H1 (cell line): Measurements from ENCODE around the gene TSPAN17. TPM values are rescaled to one million over a fixed set of nuclear protein-coding genes. Genes with fewer than 3 reads are reported as not detected.

Source experiments
- polyA plus RNA-seq, 7 experiments: library from polyadenylated mRNA; depleted of rRNA in 3 of 7; stranded (reverse) in 5 of 7; unstranded in 2 of 7; fragments of >200 nt in 5 of 7; fragments of 200-250 nt in 2 of 7; gene quantifications; 1 replicate in 5 of 7; 2 replicates in 1 of 7; 4 replicates in 1 of 7; pipeline versions ENCODE4 v1.2.1 to v1.2.3, GENCODE V29; 2011 to 2013; ENCODE audit warnings: missing spikeins in 2 of 7, mixed read lengths in 2 of 7
- total RNA-seq: library from RNA; stranded (reverse); fragmentation: NEBNext Ultra II Directional; extraction: Animal tissue kit (Norgen Biotek cat#: 25700); gene quantifications from 2 replicates; pipeline ENCODE4 v1.2.1, GENCODE V29; 2021
- TF ChIP-seq, protein P1 (sequence below): fragments of 300-600 bp; sonication (generic); IDR thresholded peaks from 2 replicates; pipeline ENCODE4 v1.7.1; 2012; ENCODE audit warnings: low read length, moderate library complexity, mild to moderate bottlenecking, inconsistent platforms; ENCODE audit not compliant: insufficient replicate concordance

The TSPAN17 gene
- total and polyA plus RNA-seq, 2 of the 8 experiments (the other 6 are each of a cell fraction or from before 2014, with no cell fraction given), result 41.5 to 53.7 TPM

DNA sequence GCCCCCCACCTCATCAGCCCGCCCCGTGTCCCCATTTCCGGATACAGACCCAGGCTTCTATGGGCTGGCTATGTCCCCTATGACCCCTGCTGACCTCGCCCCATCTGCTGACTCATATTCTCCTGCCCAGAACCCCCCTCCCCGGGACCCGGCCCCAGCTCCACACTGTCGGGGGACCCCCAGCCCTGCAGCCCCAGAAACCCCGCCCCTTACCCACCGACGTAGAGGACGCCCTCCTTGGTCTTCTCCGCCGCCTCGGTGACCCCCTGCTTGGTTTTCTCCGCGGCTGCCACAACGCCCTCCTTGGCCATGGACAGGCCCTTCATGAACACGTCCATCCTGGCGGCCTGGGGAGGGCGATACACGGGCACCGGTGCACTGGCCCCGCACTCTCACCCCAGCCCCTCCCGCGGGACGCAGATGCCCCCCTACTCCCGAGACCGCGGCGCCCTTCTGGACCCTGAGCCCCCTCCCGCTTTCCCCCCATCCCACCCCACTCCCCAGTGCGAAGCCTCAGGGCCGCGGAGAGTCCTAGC, 17.9 kb upstream of the TSPAN17 start (continued):
- TF ChIP-seq, protein P1, sequence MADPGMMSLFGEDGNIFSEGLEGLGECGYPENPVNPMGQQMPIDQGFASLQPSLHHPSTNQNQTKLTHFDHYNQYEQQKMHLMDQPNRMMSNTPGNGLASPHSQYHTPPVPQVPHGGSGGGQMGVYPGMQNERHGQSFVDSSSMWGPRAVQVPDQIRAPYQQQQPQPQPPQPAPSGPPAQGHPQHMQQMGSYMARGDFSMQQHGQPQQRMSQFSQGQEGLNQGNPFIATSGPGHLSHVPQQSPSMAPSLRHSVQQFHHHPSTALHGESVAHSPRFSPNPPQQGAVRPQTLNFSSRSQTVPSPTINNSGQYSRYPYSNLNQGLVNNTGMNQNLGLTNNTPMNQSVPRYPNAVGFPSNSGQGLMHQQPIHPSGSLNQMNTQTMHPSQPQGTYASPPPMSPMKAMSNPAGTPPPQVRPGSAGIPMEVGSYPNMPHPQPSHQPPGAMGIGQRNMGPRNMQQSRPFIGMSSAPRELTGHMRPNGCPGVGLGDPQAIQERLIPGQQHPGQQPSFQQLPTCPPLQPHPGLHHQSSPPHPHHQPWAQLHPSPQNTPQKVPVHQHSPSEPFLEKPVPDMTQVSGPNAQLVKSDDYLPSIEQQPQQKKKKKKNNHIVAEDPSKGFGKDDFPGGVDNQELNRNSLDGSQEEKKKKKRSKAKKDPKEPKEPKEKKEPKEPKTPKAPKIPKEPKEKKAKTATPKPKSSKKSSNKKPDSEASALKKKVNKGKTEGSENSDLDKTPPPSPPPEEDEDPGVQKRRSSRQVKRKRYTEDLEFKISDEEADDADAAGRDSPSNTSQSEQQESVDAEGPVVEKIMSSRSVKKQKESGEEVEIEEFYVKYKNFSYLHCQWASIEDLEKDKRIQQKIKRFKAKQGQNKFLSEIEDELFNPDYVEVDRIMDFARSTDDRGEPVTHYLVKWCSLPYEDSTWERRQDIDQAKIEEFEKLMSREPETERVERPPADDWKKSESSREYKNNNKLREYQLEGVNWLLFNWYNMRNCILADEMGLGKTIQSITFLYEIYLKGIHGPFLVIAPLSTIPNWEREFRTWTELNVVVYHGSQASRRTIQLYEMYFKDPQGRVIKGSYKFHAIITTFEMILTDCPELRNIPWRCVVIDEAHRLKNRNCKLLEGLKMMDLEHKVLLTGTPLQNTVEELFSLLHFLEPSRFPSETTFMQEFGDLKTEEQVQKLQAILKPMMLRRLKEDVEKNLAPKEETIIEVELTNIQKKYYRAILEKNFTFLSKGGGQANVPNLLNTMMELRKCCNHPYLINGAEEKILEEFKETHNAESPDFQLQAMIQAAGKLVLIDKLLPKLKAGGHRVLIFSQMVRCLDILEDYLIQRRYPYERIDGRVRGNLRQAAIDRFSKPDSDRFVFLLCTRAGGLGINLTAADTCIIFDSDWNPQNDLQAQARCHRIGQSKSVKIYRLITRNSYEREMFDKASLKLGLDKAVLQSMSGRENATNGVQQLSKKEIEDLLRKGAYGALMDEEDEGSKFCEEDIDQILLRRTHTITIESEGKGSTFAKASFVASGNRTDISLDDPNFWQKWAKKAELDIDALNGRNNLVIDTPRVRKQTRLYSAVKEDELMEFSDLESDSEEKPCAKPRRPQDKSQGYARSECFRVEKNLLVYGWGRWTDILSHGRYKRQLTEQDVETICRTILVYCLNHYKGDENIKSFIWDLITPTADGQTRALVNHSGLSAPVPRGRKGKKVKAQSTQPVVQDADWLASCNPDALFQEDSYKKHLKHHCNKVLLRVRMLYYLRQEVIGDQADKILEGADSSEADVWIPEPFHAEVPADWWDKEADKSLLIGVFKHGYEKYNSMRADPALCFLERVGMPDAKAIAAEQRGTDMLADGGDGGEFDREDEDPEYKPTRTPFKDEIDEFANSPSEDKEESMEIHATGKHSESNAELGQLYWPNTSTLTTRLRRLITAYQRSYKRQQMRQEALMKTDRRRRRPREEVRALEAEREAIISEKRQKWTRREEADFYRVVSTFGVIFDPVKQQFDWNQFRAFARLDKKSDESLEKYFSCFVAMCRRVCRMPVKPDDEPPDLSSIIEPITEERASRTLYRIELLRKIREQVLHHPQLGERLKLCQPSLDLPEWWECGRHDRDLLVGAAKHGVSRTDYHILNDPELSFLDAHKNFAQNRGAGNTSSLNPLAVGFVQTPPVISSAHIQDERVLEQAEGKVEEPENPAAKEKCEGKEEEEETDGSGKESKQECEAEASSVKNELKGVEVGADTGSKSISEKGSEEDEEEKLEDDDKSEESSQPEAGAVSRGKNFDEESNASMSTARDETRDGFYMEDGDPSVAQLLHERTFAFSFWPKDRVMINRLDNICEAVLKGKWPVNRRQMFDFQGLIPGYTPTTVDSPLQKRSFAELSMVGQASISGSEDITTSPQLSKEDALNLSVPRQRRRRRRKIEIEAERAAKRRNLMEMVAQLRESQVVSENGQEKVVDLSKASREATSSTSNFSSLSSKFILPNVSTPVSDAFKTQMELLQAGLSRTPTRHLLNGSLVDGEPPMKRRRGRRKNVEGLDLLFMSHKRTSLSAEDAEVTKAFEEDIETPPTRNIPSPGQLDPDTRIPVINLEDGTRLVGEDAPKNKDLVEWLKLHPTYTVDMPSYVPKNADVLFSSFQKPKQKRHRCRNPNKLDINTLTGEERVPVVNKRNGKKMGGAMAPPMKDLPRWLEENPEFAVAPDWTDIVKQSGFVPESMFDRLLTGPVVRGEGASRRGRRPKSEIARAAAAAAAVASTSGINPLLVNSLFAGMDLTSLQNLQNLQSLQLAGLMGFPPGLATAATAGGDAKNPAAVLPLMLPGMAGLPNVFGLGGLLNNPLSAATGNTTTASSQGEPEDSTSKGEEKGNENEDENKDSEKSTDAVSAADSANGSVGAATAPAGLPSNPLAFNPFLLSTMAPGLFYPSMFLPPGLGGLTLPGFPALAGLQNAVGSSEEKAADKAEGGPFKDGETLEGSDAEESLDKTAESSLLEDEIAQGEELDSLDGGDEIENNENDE, result no peak
